GM13977 (cell line): ENCODE data around the gene SLCO2A1.

Source experiments
- DNase-seq: peaks from one replicate; pipeline ENCODE4 v3.0.0; 2012; ENCODE audit warnings: low spot score
- in situ Hi-C: fragments of 300-500 bp; cut with MboI; formaldehyde crosslinking; loops from one replicate; pipeline ENCODE4 v1.12.0; 2022; ENCODE audit warnings: low sequenced_read_pairs, low pct_unique_long_range_greater_than_20kb, mixed read lengths, inconsistent platforms; ENCODE audit not compliant: unreplicated experiment
- TF ChIP-seq, protein P1 (sequence below): IDR thresholded peaks from 2 replicates; pipeline ENCODE4 v1.5.1; 2012; ENCODE audit warnings: mild to moderate bottlenecking, control low read depth; ENCODE audit not compliant: insufficient read depth; ENCODE audit errors: extremely low read depth, missing control alignments

SLCO2A1 gene

DNA sequence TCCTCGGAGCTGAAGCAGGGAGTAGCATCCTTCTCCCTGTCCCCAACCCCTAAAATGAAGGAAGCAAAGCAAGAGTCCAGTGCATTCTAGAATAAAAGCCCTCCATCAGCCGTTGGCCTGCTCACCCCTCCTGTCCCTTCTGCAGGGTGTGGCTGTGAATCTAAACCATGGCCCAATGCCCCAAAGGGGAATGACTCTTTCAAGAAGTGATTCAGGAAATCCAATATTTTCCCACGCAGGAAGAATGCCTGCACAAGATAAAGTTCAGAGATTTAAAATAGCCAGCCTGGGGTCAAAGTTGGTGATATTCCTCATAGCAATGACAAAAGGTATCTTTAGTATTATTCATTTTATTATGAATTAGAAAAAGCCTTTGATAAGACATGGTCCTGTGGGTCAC lies 38.5 kb downstream of the SLCO2A1 start:
- in situ Hi-C loops: no loop called here
- TF ChIP-seq, protein P1, sequence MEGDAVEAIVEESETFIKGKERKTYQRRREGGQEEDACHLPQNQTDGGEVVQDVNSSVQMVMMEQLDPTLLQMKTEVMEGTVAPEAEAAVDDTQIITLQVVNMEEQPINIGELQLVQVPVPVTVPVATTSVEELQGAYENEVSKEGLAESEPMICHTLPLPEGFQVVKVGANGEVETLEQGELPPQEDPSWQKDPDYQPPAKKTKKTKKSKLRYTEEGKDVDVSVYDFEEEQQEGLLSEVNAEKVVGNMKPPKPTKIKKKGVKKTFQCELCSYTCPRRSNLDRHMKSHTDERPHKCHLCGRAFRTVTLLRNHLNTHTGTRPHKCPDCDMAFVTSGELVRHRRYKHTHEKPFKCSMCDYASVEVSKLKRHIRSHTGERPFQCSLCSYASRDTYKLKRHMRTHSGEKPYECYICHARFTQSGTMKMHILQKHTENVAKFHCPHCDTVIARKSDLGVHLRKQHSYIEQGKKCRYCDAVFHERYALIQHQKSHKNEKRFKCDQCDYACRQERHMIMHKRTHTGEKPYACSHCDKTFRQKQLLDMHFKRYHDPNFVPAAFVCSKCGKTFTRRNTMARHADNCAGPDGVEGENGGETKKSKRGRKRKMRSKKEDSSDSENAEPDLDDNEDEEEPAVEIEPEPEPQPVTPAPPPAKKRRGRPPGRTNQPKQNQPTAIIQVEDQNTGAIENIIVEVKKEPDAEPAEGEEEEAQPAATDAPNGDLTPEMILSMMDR: no peak
- no peak for DNase-seq

DNA sequence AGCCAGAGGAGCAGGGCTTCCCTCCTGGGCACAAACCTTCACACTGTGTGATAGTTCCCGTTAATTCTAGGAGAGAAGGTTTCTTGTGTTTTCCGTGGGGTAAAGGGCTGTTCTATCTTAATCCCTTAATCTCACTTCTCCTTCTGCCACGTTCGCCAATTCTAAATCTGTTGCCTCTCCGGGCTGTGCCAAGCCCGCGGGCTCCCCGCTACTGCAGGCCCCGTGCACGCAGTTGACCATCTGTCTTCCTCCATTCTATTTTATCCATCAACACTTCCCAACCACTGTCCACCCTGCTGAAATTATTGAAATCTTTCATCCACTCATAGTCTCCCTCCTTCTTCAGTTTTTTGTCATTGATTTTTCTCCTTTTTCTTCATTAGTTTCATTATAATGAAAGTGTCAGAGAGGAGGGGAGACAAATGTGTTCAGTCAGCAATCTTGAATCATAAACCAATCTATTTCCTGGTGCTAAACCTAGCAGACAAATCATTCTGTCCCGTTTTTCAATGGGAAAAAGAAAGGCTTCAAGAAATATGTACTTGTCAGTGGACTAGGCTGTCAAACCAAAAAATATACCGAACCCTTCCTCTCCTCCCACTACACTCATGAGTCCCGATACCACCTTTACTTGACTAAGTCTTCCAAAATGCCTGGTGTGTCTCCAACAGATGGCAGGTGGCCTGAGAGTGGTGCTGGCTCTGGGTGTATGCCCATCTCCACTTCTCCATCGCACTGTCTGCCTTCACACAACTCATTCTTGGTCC lies 39.6 kb downstream of the SLCO2A1 start:
- DNase-seq: no peak
- TF ChIP-seq, protein P1: no peak
- in situ Hi-C loops: no loop called here

DNA sequence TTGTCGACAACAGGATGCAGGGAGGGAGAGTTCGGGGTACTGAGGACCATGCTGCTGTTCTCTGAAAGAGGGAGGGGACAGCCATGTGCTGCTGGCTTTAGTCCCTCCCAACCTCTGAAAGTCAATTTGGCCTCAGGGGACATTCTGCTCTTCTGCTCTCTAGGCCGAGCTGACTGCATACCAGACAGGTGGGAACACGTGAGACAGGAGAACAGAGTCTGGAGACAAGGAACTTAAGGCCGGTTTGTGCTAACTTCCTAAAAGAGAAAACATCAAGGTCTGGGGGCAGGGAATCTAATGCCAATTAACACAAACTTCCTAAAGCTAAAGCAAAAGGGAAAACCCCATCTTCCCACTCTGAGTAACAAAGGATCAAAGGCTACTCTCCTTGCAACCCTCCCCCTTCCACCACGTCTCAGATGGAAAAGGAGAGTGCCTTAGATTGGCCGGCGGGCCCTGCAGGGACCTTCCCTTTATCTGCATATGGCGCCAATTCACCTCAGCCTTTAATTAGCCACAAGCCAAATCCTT lies 41.0 kb downstream of the SLCO2A1 start:
- DNase-seq: no peak
- TF ChIP-seq, protein P1: no peak
- in situ Hi-C loops: no loop called here

DNA sequence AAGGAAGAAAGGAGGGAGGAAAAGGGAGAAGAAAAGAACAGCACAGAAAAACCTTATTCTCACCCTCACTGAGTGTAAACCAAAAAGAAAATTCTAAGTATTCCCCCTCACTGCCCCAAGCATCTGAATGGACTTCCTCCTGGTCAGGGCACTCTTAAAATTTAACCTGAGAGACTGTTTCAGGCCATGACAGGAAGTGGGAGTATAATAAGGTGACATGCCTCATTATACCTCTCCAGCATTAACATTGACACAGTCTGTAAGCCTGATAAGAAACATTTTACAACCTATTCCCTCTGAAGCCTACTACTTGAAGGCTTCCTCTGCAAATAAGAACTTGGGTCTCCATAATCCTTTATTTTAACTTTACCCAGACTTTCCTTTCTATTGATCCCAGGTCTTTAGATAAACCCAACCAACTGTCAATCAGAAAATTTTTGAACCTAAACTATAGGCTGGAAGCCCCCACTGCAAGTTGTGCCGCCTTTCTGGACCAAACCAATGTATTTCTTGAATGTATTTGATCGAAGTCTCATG lies 41.7 kb downstream of the SLCO2A1 start:
- TF ChIP-seq, protein P1: no peak
- in situ Hi-C loops: no loop called here
- no peak for DNase-seq

DNA sequence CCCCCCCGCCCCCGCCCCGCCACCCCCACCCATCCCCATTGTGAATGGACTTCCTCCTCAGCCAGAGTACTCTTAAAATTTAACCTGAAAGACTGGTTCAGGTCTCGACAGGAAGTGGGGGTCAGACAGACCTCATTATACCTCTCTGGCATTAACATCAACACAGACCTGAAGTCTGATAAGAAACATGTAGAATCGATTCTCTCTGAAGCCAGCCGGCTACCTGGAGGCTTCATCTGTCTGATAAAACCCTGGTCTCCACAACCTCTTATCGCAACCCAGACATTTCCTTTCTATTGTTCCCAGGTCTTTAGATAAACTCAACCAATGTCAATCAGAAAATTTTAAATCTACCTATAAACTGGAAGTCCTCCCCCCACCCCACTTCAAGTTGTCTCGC lies 42.6 kb downstream of the SLCO2A1 start:
- TF ChIP-seq, protein P1: no peak
- DNase-seq: no peak
- in situ Hi-C loops: no loop called here

DNA sequence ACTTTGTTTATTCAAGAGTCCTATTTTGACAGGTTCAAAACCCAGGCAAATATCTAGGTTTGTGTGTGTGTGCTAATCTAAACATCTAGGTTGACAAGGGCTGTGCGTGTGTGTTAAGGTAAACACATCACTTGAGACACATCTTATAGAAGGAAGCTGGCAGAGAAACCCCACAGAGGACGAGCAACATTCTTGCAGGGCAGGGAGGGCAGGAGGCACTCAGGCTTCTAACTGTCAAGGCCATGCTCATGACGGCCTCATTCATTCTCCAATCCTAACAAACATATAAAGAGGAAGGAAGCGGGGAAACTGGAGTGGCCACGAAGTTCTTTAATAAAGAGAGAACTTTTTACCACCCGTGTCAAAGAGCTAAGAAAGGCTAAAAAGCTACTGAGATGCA lies 43.4 kb downstream of the SLCO2A1 start:
- TF ChIP-seq, protein P1: no peak
- in situ Hi-C loops: no loop called here
- no peak for DNase-seq
